Measurements from ENCODE around the gene PLXNA4. TPM values are rescaled to one million over a fixed set of nuclear protein-coding genes. Genes with fewer than 3 reads are reported as not detected.

PLXNA4 gene
- total and polyA plus RNA-seq, 2 experiments from 2014 or later: 0.32 TPM; not detected in 1

- no peak overlapping the region for H2AFZ ChIP-seq
- peak; percentile 97 for DNase-seq
- no peaks in the 10 kb centered on the region for H3K36me3 ChIP-seq (ENCODE audit: low read depth)
- H3K4me2 ChIP-seq (ENCODE audit: unreplicated experiment): no peak overlapping the region
- H3K9me3 ChIP-seq (ENCODE audit: low read depth): no peaks in the 10 kb centered on the region
- no peak overlapping the region for H3K4me3 ChIP-seq
- 0 out of 2 replicates have a peak overlapping the region, but pooled peaks have one; percentile 14 for H3K27ac ChIP-seq
- no peaks in the 10 kb centered on the region for H3K79me2 ChIP-seq (ENCODE audit: insufficient read depth)
- no peak overlapping the region for H3K9ac ChIP-seq
- in situ Hi-C loops (cut with MboI): no loop called here
- H3F3A ChIP-seq (ENCODE audit: insufficient read depth): peaks cover 14% of the 10 kb centered on the region; the same call in 1 of the 2 replicates
- peaks cover 8% of the 10 kb centered on the region for H3K27me3 ChIP-seq (replicated peaks; ENCODE audit: insufficient read depth)
- 1 to 2% methylated on average over 8 of the region's 8 CpGs for WGBS, 2 experiments (ENCODE audit: low coverage in 1 of 2, low lambda C conversion rate in 2 of 2, missing lambda C conversion rate in 2 of 2)
- TF ChIP-seq EZH2 (IDR thresholded peaks at IDR 0.05; ENCODE audit: insufficient read depth, poor library complexity, severe bottlenecking) (no peak), EZH2phosphoT487 (IDR thresholded peaks at IDR 0.05; ENCODE audit: insufficient read depth, low read depth) (no peak)
- H3K4me1 ChIP-seq (ENCODE audit: insufficient read depth): peaks cover 16% of the 10 kb centered on the region
- H4K20me1 ChIP-seq (ENCODE audit: insufficient read depth): no peaks in the 10 kb centered on the region
- H3K9me2 ChIP-seq (ENCODE audit: insufficient read depth): no peaks in the 10 kb centered on the region
Measured at GRCh38 chr7:132145466-132145865, 430.8 kb downstream of the PLXNA4 start.

- no peaks in the 10 kb centered on the region for H3K36me3 ChIP-seq (ENCODE audit: low read depth)
- H3K4me2 ChIP-seq (ENCODE audit: unreplicated experiment): no peak overlapping the region
- H3K9ac ChIP-seq: no peak overlapping the region
- in situ Hi-C loops (cut with MboI): no loop called here
- H3K4me1 ChIP-seq (ENCODE audit: insufficient read depth): peaks cover 18% of the 10 kb centered on the region
- H3K27ac ChIP-seq: 0 out of 2 replicates have a peak overlapping the region, but pooled peaks have one; percentile 14
- H3K27me3 ChIP-seq (replicated peaks; ENCODE audit: insufficient read depth): peaks cover 8% of the 10 kb centered on the region
- H4K20me1 ChIP-seq (ENCODE audit: insufficient read depth): no peaks in the 10 kb centered on the region
- H3K4me3 ChIP-seq: no peak overlapping the region
- H2AFZ ChIP-seq: no peak overlapping the region
- peaks cover 15% of the 10 kb centered on the region; the same call in 1 of the 2 replicates for H3F3A ChIP-seq (ENCODE audit: insufficient read depth)
- WGBS, 2 experiments (ENCODE audit: low coverage in 1 of 2, low lambda C conversion rate in 2 of 2, missing lambda C conversion rate in 2 of 2): 75 to 76% methylated on average over 9 of the region's 9 CpGs
- H3K79me2 ChIP-seq (ENCODE audit: insufficient read depth): no peaks in the 10 kb centered on the region
- TF ChIP-seq EZH2phosphoT487 (IDR thresholded peaks at IDR 0.05; ENCODE audit: insufficient read depth, low read depth) (no peak), EZH2 (IDR thresholded peaks at IDR 0.05; ENCODE audit: insufficient read depth, poor library complexity, severe bottlenecking) (no peak)
- DNase-seq: no peak
- H3K9me3 ChIP-seq (ENCODE audit: low read depth): no peaks in the 10 kb centered on the region
- no peaks in the 10 kb centered on the region for H3K9me2 ChIP-seq (ENCODE audit: insufficient read depth)
Measured at GRCh38 chr7:132145063-132145462, 431.2 kb downstream of the PLXNA4 start.

DNA sequence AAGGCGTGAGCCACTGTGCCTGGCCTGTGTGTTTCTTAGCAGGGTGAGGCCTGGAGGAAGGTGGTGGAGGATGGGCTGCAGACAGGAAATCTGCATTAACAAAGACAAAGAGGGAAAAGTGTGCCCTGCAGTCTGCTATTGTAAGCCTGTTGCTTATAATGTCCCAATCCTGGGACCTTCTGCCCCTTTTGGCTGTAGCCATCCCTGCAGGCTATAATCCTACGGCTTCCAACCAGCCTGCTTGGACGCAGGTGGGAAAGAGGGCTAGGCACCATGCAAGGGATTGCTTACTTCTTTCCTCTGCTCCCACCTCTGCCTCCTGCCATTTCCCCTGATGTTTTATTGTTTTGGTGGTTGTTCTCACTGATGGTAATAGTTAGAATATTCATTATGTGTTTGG, 434.3 kb downstream of the PLXNA4 start:
- no peak for DNase-seq
- TF ChIP-seq EZH2 (IDR thresholded peaks at IDR 0.05; ENCODE audit: insufficient read depth, poor library complexity, severe bottlenecking) (no peak), EZH2phosphoT487 (IDR thresholded peaks at IDR 0.05; ENCODE audit: insufficient read depth, low read depth) (no peak)
- no peak overlapping the region for H3K9ac ChIP-seq
- peaks cover 27% of the 10 kb centered on the region for H3K4me1 ChIP-seq (ENCODE audit: insufficient read depth)
- in situ Hi-C loops (cut with MboI): no loop called here
- H3K4me3 ChIP-seq: no peak overlapping the region
- 92 to 98% methylated on average over 3 of the region's 3 CpGs for WGBS, 2 experiments (ENCODE audit: low coverage in 1 of 2, low lambda C conversion rate in 2 of 2, missing lambda C conversion rate in 2 of 2)
- H3K27ac ChIP-seq: no peak overlapping the region
- H3K27me3 ChIP-seq (replicated peaks; ENCODE audit: insufficient read depth): no peaks in the 10 kb centered on the region
- peaks cover 15% of the 10 kb centered on the region; the same call in 1 of the 2 replicates for H3F3A ChIP-seq (ENCODE audit: insufficient read depth)
- no peak overlapping the region for H3K4me2 ChIP-seq (ENCODE audit: unreplicated experiment)
- no peaks in the 10 kb centered on the region for H3K9me3 ChIP-seq (ENCODE audit: low read depth)
- H4K20me1 ChIP-seq (ENCODE audit: insufficient read depth): no peaks in the 10 kb centered on the region
- no peaks in the 10 kb centered on the region for H3K36me3 ChIP-seq (ENCODE audit: low read depth)
- no peaks in the 10 kb centered on the region for H3K9me2 ChIP-seq (ENCODE audit: insufficient read depth)
- no peaks in the 10 kb centered on the region for H3K79me2 ChIP-seq (ENCODE audit: insufficient read depth)
- no peak overlapping the region for H2AFZ ChIP-seq

DNA sequence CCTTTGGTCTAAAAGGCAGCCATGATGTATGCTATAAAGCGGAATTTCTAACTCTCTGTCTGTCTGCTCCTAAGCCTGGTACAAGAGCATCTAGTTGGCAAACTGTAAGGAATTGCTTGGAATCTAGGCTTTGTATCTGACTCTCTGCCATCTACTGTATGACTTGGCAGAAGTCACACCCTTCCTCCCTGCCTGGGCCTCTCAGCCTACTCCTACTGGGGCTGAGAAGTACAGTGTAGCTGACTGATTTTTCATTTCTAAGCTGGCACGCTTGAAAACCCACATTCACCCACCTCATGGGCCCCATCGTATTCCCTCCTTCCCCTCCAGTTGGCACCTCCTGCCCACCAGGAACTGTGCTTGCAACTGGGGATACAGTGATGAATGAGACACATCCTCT, 435.2 kb downstream of the PLXNA4 start:
- peaks cover 14% of the 10 kb centered on the region; the same call in 1 of the 2 replicates for H3F3A ChIP-seq (ENCODE audit: insufficient read depth)
- DNase-seq: peak; percentile 78
- H3K36me3 ChIP-seq (ENCODE audit: low read depth): no peaks in the 10 kb centered on the region
- in situ Hi-C loops (cut with MboI): no loop called here
- H3K27me3 ChIP-seq (replicated peaks; ENCODE audit: insufficient read depth): no peaks in the 10 kb centered on the region
- H3K4me3 ChIP-seq: no peak overlapping the region
- H2AFZ ChIP-seq: 0 out of 2 replicates have a peak overlapping the region, but pooled peaks have one; percentile 47
- no peaks in the 10 kb centered on the region for H3K79me2 ChIP-seq (ENCODE audit: insufficient read depth)
- peak overlapping the region; percentile 7; the same call in 1 of the 2 replicates for H3K27ac ChIP-seq
- H3K9ac ChIP-seq: no peak overlapping the region
- 69% methylated on average over 3 of the region's 3 CpGs for WGBS, 2 experiments (ENCODE audit: low coverage in 1 of 2, low lambda C conversion rate in 2 of 2, missing lambda C conversion rate in 2 of 2)
- no peaks in the 10 kb centered on the region for H3K9me3 ChIP-seq (ENCODE audit: low read depth)
- TF ChIP-seq EZH2phosphoT487 (IDR thresholded peaks at IDR 0.05; ENCODE audit: insufficient read depth, low read depth) (no peak), EZH2 (IDR thresholded peaks at IDR 0.05; ENCODE audit: insufficient read depth, poor library complexity, severe bottlenecking) (no peak)
- H3K9me2 ChIP-seq (ENCODE audit: insufficient read depth): no peaks in the 10 kb centered on the region
- peaks cover 27% of the 10 kb centered on the region for H3K4me1 ChIP-seq (ENCODE audit: insufficient read depth)
- H4K20me1 ChIP-seq (ENCODE audit: insufficient read depth): no peaks in the 10 kb centered on the region
- H3K4me2 ChIP-seq (ENCODE audit: unreplicated experiment): no peak overlapping the region

All from GM23248 (cell line).